Gastrocnemius medialis (tissue), 4 donors: ENCODE data around the gene WDR70. TPM values are rescaled to one million over a fixed set of nuclear protein-coding genes. Genes with fewer than 3 reads are reported as not detected.

Source experiments
- ATAC-seq, 2 donors: fragments of 150-250 bp; one replicate each; pipeline ENCODE4 v1.9.1; 2016
- DNase-seq, 2 donors: peaks; one replicate each; pipeline ENCODE4 v3.0.0-alpha.2; 2019
- H3K27ac ChIP-seq, 4 donors: fragments of 200-600 bp; sonication (generic); 1 replicate in 1 of 4; 2 replicates in 3 of 4; pipeline ENCODE4 v1.5.1; 2016 to 2018; ENCODE audit warnings: mild to moderate bottlenecking in 2 of 4, moderate library complexity in 1 of 4
- H3K27me3 ChIP-seq, 3 donors: fragments of 200-600 bp; sonication (generic) in 2 of 3; 1 replicate in 1 of 3; 2 replicates in 2 of 3; pipeline versions ENCODE4 v1.5.1 to v1.6.0; 2016 to 2019; ENCODE audit warnings: mild to moderate bottlenecking in 1 of 3, moderate library complexity in 1 of 3
- H3K36me3 ChIP-seq, 2 donors: fragments of 200-600 bp; sonication (generic) in 1 of 2; one replicate each; pipeline ENCODE4 v1.5.1; 2017 to 2018
- H3K4me1 ChIP-seq, 2 donors: fragments of 200-600 bp; sonication (generic) in 1 of 2; one replicate each; pipeline ENCODE4 v1.5.1; 2016 to 2017; ENCODE audit warnings: mild to moderate bottlenecking in 2 of 2
- H3K4me3 ChIP-seq, 4 donors: fragments of 200-600 bp; sonication (generic) in 3 of 4; 1 replicate in 1 of 4; 2 replicates in 3 of 4; pipeline ENCODE4 v1.5.1; 2016 to 2019; ENCODE audit warnings: mild to moderate bottlenecking in 2 of 4
- H3K9me3 ChIP-seq, 3 donors: fragments of 200-600 bp; sonication (generic) in 2 of 3; 1 replicate in 1 of 3; 2 replicates in 2 of 3; pipeline ENCODE4 v1.5.1; 2016 to 2019
- CTCF ChIP-seq, 5 experiments: fragments of 450-650 bp in 3 of 5; fragments of 200-600 bp in 2 of 5; sonication (generic) in 2 of 5; IDR thresholded peaks in 4 of 5; conservative IDR thresholded peaks in 1 of 5; 1 replicate in 4 of 5; 2 replicates in 1 of 5; pipeline ENCODE4 v1.5.1; 2016 to 2019; ENCODE audit warnings: antibody characterized with exemption in 5 of 5, mild to moderate bottlenecking in 3 of 5, moderate library complexity in 3 of 5
- POLR2A ChIP-seq, 2 donors: fragments of 450-650 bp; IDR thresholded peaks; one replicate each; pipeline ENCODE4 v1.6.1; 2017; ENCODE audit warnings: antibody characterized with exemption in 2 of 2, mild to moderate bottlenecking in 2 of 2, moderate library complexity in 2 of 2
- in situ Hi-C, 4 donors: fragments of 200-750 bp; cut with MboI; loops; one replicate each; pipeline versions ENCODE4 v1.15.0 to v1.8.0; 2017; ENCODE audit warnings: low sequenced_read_pairs in 4 of 4
- intact Hi-C: fragments of 100-400 bp; cut with DNase I; formaldehyde crosslinking; loops from one replicate; pipeline ENCODE4 v1.15.1; 2023; ENCODE audit warnings: low total_unique reads
- total RNA-seq, 4 donors: library from RNA; depleted of rRNA; stranded (reverse); fragments of >200 nt; gene quantifications; one replicate each; pipeline versions ENCODE4 v1.1.0 to v1.2.3, GENCODE V29; 2016

Gene WDR70
- total RNA-seq, 4 donors from 2014 or later: 15.9 to 24.8 (median 21.5) TPM

DNA sequence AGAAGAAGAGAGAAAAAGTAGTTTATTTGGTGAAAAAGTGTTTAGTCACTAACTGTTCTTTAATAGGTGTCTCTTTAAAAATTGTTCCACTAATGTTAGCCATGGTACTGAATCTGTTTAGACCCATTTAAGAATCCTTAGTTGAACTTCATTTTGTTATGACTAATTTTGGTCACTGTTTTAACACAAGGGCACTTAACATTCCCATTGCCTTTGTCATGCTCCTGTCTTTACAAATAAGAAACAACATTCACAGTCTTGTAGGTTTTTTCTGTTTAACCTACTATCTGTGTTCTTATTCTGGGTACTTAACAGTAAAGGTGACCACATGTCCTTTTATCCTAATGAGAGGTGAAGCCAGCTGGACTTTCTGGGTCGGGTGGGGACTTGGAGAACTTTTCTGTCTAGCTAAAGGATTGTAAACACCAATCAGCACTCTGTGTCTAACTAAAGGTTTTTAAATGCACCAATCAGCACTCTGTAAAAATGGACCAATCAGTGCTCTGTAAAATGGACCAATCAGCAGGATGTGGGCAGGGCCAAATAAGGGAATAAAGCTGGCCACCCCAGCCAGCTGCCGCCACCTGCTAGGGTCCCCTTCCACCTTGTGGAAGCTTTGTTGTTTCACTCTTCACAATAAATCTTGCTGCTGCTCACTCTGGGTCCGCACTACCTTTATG is 116.7 kb downstream of the WDR70 start:
- ATAC-seq: no peak
- TF ChIP-seq CTCF (IDR thresholded peaks at IDR 0.05 in 4 of 5, conservative IDR thresholded peaks at IDR 0.05 in 1 of 5) (no peak), POLR2A (IDR thresholded peaks at IDR 0.05) (no peak)
- H3K27me3 ChIP-seq: no peaks in the 10 kb centered on the region
- in situ Hi-C loops (no loop called here), intact Hi-C loops (no loop called here)
- no peak overlapping the region for H3K4me3 ChIP-seq
- peaks cover 0 to 11% of the 10 kb centered on the region in 2 donors for H3K4me1 ChIP-seq
- no peak for DNase-seq
- H3K9me3 ChIP-seq: no peaks in the 10 kb centered on the region
- no peaks in the 10 kb centered on the region for H3K36me3 ChIP-seq
- no peak overlapping the region for H3K27ac ChIP-seq

- in situ Hi-C loops: no loop called here
Measured at GRCh38 chr5:37496902-37497445, 117.9 kb downstream of the WDR70 start.

GRCh38 chr5:37501152-37501551 is 122.0 kb downstream of the WDR70 start:
- intact Hi-C loops: no loop called here
- H3K27ac ChIP-seq: no peak overlapping the region
- in situ Hi-C loops: no loop called here

More at GRCh38 chr5:37496902-37497445, 117.9 kb downstream of the WDR70 start:
- DNase-seq: no peak
- no peak for ATAC-seq
- H3K27me3 ChIP-seq: no peaks in the 10 kb centered on the region
- no peaks in the 10 kb centered on the region for H3K9me3 ChIP-seq
- no peak overlapping the region for H3K4me3 ChIP-seq
- H3K4me1 ChIP-seq: peaks cover 6 to 11% of the 10 kb centered on the region in 2 donors
- no peak overlapping the region for H3K27ac ChIP-seq
- TF ChIP-seq CTCF (IDR thresholded peaks at IDR 0.05 in 4 of 5, conservative IDR thresholded peaks at IDR 0.05 in 1 of 5) (no peak), POLR2A (IDR thresholded peaks at IDR 0.05) (no peak)
- intact Hi-C loops: no loop called here
- H3K36me3 ChIP-seq: no peaks in the 10 kb centered on the region

DNA sequence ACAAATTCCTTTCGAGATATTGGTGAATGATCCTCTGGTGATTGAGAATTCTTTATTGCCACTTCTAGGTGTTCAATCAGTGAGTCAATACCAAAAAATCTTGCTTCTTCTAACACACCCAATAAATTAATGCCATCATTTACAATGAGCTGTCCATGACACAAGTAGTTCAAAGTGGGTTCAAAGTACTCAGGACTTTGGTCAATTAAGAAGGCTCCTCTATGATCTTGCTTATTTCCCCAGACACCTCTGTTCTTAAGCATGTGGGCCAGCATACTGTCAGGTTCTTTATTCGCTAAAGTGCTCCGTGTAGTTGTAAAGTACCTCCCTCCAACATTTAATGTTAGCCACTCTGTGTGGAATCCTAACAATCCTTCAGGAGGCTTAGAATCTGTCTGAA is 127.1 kb downstream of the WDR70 start:
- no peak overlapping the region for H3K4me3 ChIP-seq
- no peak overlapping the region for H3K27ac ChIP-seq
- peaks cover 0 to 4% of the 10 kb centered on the region in 2 donors for H3K4me1 ChIP-seq
- in situ Hi-C loops (no loop called here), intact Hi-C loops (no loop called here)
- H3K27me3 ChIP-seq: no peaks in the 10 kb centered on the region
- ATAC-seq: no peak
- TF ChIP-seq POLR2A (IDR thresholded peaks at IDR 0.05) (no peak), CTCF (IDR thresholded peaks at IDR 0.05 in 4 of 5, conservative IDR thresholded peaks at IDR 0.05 in 1 of 5) (no peak)
- DNase-seq: no peak
- H3K9me3 ChIP-seq: no peaks in the 10 kb centered on the region
- H3K36me3 ChIP-seq: no peaks in the 10 kb centered on the region

More at GRCh38 chr5:37501152-37501551, 122.0 kb downstream of the WDR70 start:
- H3K9me3 ChIP-seq: no peaks in the 10 kb centered on the region
- DNase-seq (no peak), ATAC-seq (no peak)
- no peak overlapping the region for H3K4me3 ChIP-seq
- no peak for TF ChIP-seq POLR2A (IDR thresholded peaks at IDR 0.05)
- TF ChIP-seq CTCF (IDR thresholded peaks at IDR 0.05 in 4 of 5, conservative IDR thresholded peaks at IDR 0.05 in 1 of 5): no peak
- H3K36me3 ChIP-seq: no peaks in the 10 kb centered on the region
- H3K4me1 ChIP-seq: peaks cover 0 to 6% of the 10 kb centered on the region in 2 donors
- H3K27me3 ChIP-seq: no peaks in the 10 kb centered on the region
